Measurements from ENCODE around the gene MYH2.

Gene MYH2

DNA sequence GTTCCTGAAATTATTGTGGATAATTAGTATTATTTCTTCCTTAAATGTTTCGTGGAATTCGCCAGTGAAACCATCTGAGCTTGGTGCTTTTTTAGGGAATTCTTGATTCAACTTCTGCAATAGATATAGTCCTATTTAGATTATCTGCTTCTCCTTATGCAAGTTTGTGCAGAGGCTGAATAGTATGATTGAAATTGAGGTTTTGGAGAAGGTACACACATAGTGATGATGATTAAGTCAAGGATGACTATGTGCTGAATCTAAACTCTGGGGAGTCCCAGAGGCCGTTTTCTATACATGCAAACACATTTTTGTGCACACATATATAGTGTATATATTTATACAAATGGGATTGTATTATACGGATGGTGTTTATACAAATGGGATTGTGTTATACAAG, 74.9 kb downstream of the MYH2 start:
- TF ChIP-seq, protein P1, sequence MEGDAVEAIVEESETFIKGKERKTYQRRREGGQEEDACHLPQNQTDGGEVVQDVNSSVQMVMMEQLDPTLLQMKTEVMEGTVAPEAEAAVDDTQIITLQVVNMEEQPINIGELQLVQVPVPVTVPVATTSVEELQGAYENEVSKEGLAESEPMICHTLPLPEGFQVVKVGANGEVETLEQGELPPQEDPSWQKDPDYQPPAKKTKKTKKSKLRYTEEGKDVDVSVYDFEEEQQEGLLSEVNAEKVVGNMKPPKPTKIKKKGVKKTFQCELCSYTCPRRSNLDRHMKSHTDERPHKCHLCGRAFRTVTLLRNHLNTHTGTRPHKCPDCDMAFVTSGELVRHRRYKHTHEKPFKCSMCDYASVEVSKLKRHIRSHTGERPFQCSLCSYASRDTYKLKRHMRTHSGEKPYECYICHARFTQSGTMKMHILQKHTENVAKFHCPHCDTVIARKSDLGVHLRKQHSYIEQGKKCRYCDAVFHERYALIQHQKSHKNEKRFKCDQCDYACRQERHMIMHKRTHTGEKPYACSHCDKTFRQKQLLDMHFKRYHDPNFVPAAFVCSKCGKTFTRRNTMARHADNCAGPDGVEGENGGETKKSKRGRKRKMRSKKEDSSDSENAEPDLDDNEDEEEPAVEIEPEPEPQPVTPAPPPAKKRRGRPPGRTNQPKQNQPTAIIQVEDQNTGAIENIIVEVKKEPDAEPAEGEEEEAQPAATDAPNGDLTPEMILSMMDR (IDR thresholded peaks at IDR 0.05), result no peak
- Histone ChIP-seq H3K36me3 (ENCODE audit: control insufficient read depth, insufficient read depth, low read length) (no peaks in the 10 kb centered on the region), H3K4me3 (ENCODE audit: low read depth, low read length) (no peak overlapping the region), H3K79me2 (no peaks in the 10 kb centered on the region), H3K4me2 (ENCODE audit: low read length) (no peak overlapping the region), H2AFZ (no peak overlapping the region), H3K27me3 (ENCODE audit: control insufficient read depth, insufficient read depth, low read length) (no peaks in the 10 kb centered on the region), H3K27ac (no peak overlapping the region), H3K4me1 (no peaks in the 10 kb centered on the region), H3K9ac (no peak overlapping the region), H3K9me3 (ENCODE audit: control insufficient read depth, low read length) (no peaks in the 10 kb centered on the region)

DNA sequence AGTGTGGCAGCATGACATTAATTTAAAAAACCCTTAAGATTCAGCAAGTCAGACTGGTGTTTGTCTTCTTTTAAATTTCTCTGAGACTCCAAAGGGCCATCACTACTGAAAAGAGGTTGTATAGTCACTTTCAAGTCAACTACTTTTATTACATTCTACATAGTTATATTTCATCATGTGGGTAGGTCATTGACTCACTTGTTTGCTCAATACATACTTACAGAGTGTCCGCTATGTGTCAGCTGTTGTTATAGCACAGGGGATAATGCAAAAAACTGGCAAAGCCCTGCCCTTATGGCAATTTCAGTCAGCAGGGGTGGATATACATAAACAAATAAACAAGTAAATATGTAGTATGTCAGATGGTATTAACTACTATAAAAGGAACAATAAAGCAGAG, 77.6 kb downstream of the MYH2 start:
- H3K4me1 ChIP-seq, result no peaks in the 10 kb centered on the region
- no peak overlapping the region for H2AFZ ChIP-seq
- H3K4me3 ChIP-seq (ENCODE audit: low read depth, low read length), result no peak overlapping the region
- no peak overlapping the region for H3K27ac ChIP-seq
- TF ChIP-seq, protein P1 (IDR thresholded peaks at IDR 0.05), result no peak
- H3K9ac ChIP-seq, result no peak overlapping the region
- no peaks in the 10 kb centered on the region for H3K27me3 ChIP-seq (ENCODE audit: control insufficient read depth, insufficient read depth, low read length)
- H3K4me2 ChIP-seq (ENCODE audit: low read length), result no peak overlapping the region
- no peaks in the 10 kb centered on the region for H3K79me2 ChIP-seq
- no peaks in the 10 kb centered on the region for H3K9me3 ChIP-seq (ENCODE audit: control insufficient read depth, low read length)
- no peaks in the 10 kb centered on the region for H3K36me3 ChIP-seq (ENCODE audit: control insufficient read depth, insufficient read depth, low read length)

Measured in parathyroid adenoma (tissue), 2 donors.